H9 (cell line): ENCODE data around the gene MPP7. TPM values are rescaled to one million over a fixed set of nuclear protein-coding genes. Genes with fewer than 3 reads are reported as not detected.
"Not testable (repeated sequence)": the region's sequence is repeated elsewhere in the genome, so short reads cannot be mapped to it uniquely, and the experiment has no call there.

Experiments
- DNase-seq: peaks from one replicate; pipeline ENCODE4 v3.0.0-alpha.2; 2017
- H2AFZ ChIP-seq: one replicate; pipeline ENCODE4 v1.6.1; 2013; ENCODE audit warnings: mild to moderate bottlenecking, low read length, control low read depth, moderate library complexity
- H2AK5ac ChIP-seq: 2 replicates; pipeline ENCODE4 v1.6.1; 2013; ENCODE audit warnings: low read length, control low read depth, mixed read lengths; ENCODE audit not compliant: insufficient read length
- H2BK120ac ChIP-seq: one replicate; pipeline ENCODE4 v1.6.1; 2013; ENCODE audit warnings: low read depth, mild to moderate bottlenecking, low read length, control low read depth, inconsistent platforms; ENCODE audit not compliant: poor library complexity, severe bottlenecking
- H2BK12ac ChIP-seq: 2 replicates; pipeline ENCODE4 v1.6.1; 2013; ENCODE audit warnings: low read length, control low read depth, mixed read lengths, low read depth; ENCODE audit not compliant: insufficient read length
- H2BK15ac ChIP-seq: 2 replicates; pipeline ENCODE4 v1.6.1; 2013; ENCODE audit warnings: low read depth, low read length, control low read depth
- H2BK20ac ChIP-seq: one replicate; pipeline ENCODE4 v1.6.1; 2013; ENCODE audit warnings: low read depth, mild to moderate bottlenecking, low read length, control low read depth, inconsistent platforms; ENCODE audit not compliant: poor library complexity, severe bottlenecking
- H2BK5ac ChIP-seq: 2 replicates; pipeline ENCODE4 v1.6.1; 2013; ENCODE audit warnings: low read length, control low read depth, mixed read lengths; ENCODE audit not compliant: insufficient read length
- H3K14ac ChIP-seq: 2 replicates; pipeline ENCODE4 v1.6.1; 2013; ENCODE audit warnings: low read length, control low read depth; ENCODE audit not compliant: insufficient read depth
- H3K18ac ChIP-seq: 2 replicates; pipeline ENCODE4 v1.6.1; 2013; ENCODE audit warnings: low read depth, mild to moderate bottlenecking, mixed read lengths, low read length, control low read depth; ENCODE audit not compliant: insufficient read length
- H3K23ac ChIP-seq: 2 replicates; pipeline ENCODE4 v1.6.1; 2013; ENCODE audit warnings: low read length, control low read depth, mixed read lengths, low read depth; ENCODE audit not compliant: insufficient read length
- H3K23me2 ChIP-seq: 2 replicates; pipeline ENCODE4 v1.6.1; 2013; ENCODE audit warnings: low read depth, mild to moderate bottlenecking, mixed read lengths, low read length, control low read depth; ENCODE audit not compliant: insufficient read length, poor library complexity, severe bottlenecking
- H3K27ac ChIP-seq: 2 replicates; pipeline ENCODE4 v1.5.1; 2013; ENCODE audit warnings: low read length, control low read depth, mixed read lengths, low read depth; ENCODE audit not compliant: insufficient read length
- H3K27me3 ChIP-seq: 2 replicates; pipeline ENCODE4 v1.6.1; 2013; ENCODE audit warnings: low read length, control low read depth, inconsistent platforms; ENCODE audit not compliant: insufficient read depth
- H3K4ac ChIP-seq: 2 replicates; pipeline ENCODE4 v1.6.1; 2013; ENCODE audit warnings: low read depth, mild to moderate bottlenecking, control low read depth, inconsistent platforms, low read length, moderate library complexity
- H3K4me1 ChIP-seq: 2 replicates; pipeline ENCODE4 v1.6.1; 2013; ENCODE audit warnings: low read length, control low read depth, inconsistent platforms; ENCODE audit not compliant: insufficient read depth
- H3K4me2 ChIP-seq: 2 replicates; pipeline ENCODE4 v1.6.1; 2013; ENCODE audit warnings: low read length, control low read depth, mixed read lengths; ENCODE audit not compliant: insufficient read length, insufficient read depth
- H3K56ac ChIP-seq: 2 replicates; pipeline ENCODE4 v1.6.1; 2013; ENCODE audit warnings: low read depth, mild to moderate bottlenecking, mixed read lengths, low read length, control low read depth; ENCODE audit not compliant: insufficient read length
- H3K79me1 ChIP-seq: 2 replicates; pipeline ENCODE4 v1.6.1; 2013; ENCODE audit warnings: low read depth, mild to moderate bottlenecking, moderate library complexity, low read length, control low read depth, inconsistent platforms; ENCODE audit not compliant: insufficient read depth, poor library complexity, severe bottlenecking
- H3K79me2 ChIP-seq: 2 replicates; pipeline ENCODE4 v1.6.1; 2013; ENCODE audit warnings: low read length, control low read depth, inconsistent platforms; ENCODE audit not compliant: insufficient read depth
- H3K9ac ChIP-seq: 2 replicates; pipeline ENCODE4 v1.6.1; 2013; ENCODE audit warnings: low read length, control low read depth, mixed read lengths; ENCODE audit not compliant: insufficient read length; ENCODE audit errors: extremely low read depth
- H3K9me3 ChIP-seq: one replicate; pipeline ENCODE4 v1.6.1; 2013; ENCODE audit warnings: low read depth, low read length, inconsistent platforms; ENCODE audit not compliant: control insufficient read depth
- H3T11ph ChIP-seq: one replicate; pipeline ENCODE4 v1.6.1; 2013; ENCODE audit warnings: mild to moderate bottlenecking, low read length, control low read depth, inconsistent platforms
- H4K20me1 ChIP-seq: one replicate; pipeline ENCODE4 v1.6.1; 2013; ENCODE audit not compliant: control insufficient read depth, insufficient read length, insufficient read depth
- H4K5ac ChIP-seq: 2 replicates; pipeline ENCODE4 v1.6.1; 2013; ENCODE audit warnings: low read depth, mild to moderate bottlenecking, mixed read lengths, low read length, control low read depth; ENCODE audit not compliant: insufficient read length
- H4K8ac ChIP-seq: replicated peaks from 2 replicates; pipeline ENCODE4 v1.6.1; 2013; ENCODE audit warnings: low read length, control low read depth, mixed read lengths, low read depth; ENCODE audit not compliant: insufficient read length
- H4K91ac ChIP-seq: 2 replicates; pipeline ENCODE4 v1.6.1; 2013; ENCODE audit warnings: low read depth, mild to moderate bottlenecking, moderate library complexity, mixed read lengths, low read length, control low read depth; ENCODE audit not compliant: insufficient read length
- H3K27ac Mint-ChIP-seq, 3 experiments: 2 replicates in 2 of 3; 3 replicates in 1 of 3; pipeline ENCODE4 v1.8.0; 2020 to 2021; ENCODE audit warnings: mixed read lengths in 3 of 3, mild to moderate bottlenecking in 1 of 3, moderate library complexity in 1 of 3
- H3K27me3 Mint-ChIP-seq: 2 replicates; pipeline ENCODE4 v1.8.0; 2021; ENCODE audit warnings: low read depth, mild to moderate bottlenecking, moderate library complexity, mixed read lengths
- H3K36me3 Mint-ChIP-seq, 3 experiments: 2 replicates in 2 of 3; 3 replicates in 1 of 3; pipeline ENCODE4 v1.8.0; 2020 to 2021; ENCODE audit warnings: low read depth in 3 of 3, mixed read lengths in 3 of 3; ENCODE audit not compliant: insufficient read depth in 1 of 3
- H3K4me1 Mint-ChIP-seq, 2 experiments: 2 replicates each; pipeline ENCODE4 v1.8.0; 2020; ENCODE audit warnings: mixed read lengths in 2 of 2
- H3K4me3 Mint-ChIP-seq, 2 experiments: 2 replicates in 1 of 2; 3 replicates in 1 of 2; pipeline ENCODE4 v1.8.0; 2020 to 2021; ENCODE audit warnings: mild to moderate bottlenecking in 2 of 2, mixed read lengths in 2 of 2, moderate library complexity in 1 of 2
- H3K9me3 Mint-ChIP-seq, 2 experiments: 2 replicates in 1 of 2; 3 replicates in 1 of 2; pipeline ENCODE4 v1.8.0; 2020; ENCODE audit warnings: mild to moderate bottlenecking in 2 of 2, mixed read lengths in 2 of 2, moderate library complexity in 1 of 2
- CTCF ChIP-seq: fragments of 200-600 bp; sonication (generic); conservative IDR thresholded peaks from 3 replicates; pipeline ENCODE4 v1.8.0; 2021; ENCODE audit warnings: antibody characterized with exemption, mild to moderate bottlenecking
- WGBS: extraction: QIAGEN DNeasy Blood & Tissue Kit; methylation state at CpG from one replicate; pipeline ENCODE4 v1.1.7; 2013; ENCODE audit warnings: missing lambda C conversion rate, low lambda C conversion rate, mixed read lengths; ENCODE audit not compliant: insufficient read length; ENCODE audit errors: extremely low coverage; 5-methylcytosine and 5-hydroxymethylcytosine counted together
- total RNA-seq: library from RNA; stranded (reverse); gene quantifications from 2 replicates; pipeline ENCODE4 v1.2.1, GENCODE V29; 2021

The MPP7 gene
- total RNA-seq, 1 experiment from 2014 or later = 6.9 TPM

GRCh38 chr10:28343252-28343651 is 40.4 kb upstream of the MPP7 start:
- Histone ChIP-seq H3K23ac (no peak overlapping the region), H2AK5ac (no peak overlapping the region), H3K79me2 (no peaks in the 10 kb centered on the region), H4K91ac (no peak overlapping the region), H3K4me2 (no peak overlapping the region), H2BK20ac (no peak overlapping the region), H2BK12ac (no peak overlapping the region), H2BK5ac (no peak overlapping the region), H3K9me3 (no peaks in the 10 kb centered on the region), H3K23me2 (no peaks in the 10 kb centered on the region), H4K5ac (no peak overlapping the region), H3K4me1 (no peaks in the 10 kb centered on the region), H4K8ac (no peak overlapping the region), H3K4ac (no peak overlapping the region), H3K9ac (no peak overlapping the region), H4K20me1 (no peaks in the 10 kb centered on the region), H3T11ph (no peak overlapping the region), H3K27me3 (no peaks in the 10 kb centered on the region), H2BK15ac (no peak overlapping the region), H3K14ac (no peak overlapping the region), H2BK120ac (no peak overlapping the region), H3K18ac (no peak overlapping the region), H3K56ac (no peak overlapping the region), H2AFZ (no peak overlapping the region), H3K27ac (no peak overlapping the region), H3K79me1 (no peaks in the 10 kb centered on the region)
- no peak for DNase-seq
- no peak overlapping the region for H3K4me3 Mint-ChIP-seq
- H3K4me1 Mint-ChIP-seq = peaks cover 3% of the 10 kb centered on the region in 2 experiments; a peak in 1 of 4 replicates
- H3K27ac Mint-ChIP-seq = no peak overlapping the region
- H3K27me3 Mint-ChIP-seq = peaks cover 2% of the 10 kb centered on the region
- H3K36me3 Mint-ChIP-seq = peaks cover 0 to 17% (median 5%) of the 10 kb centered on the region in 3 experiments; a peak in 3 of 7 replicates
- WGBS = no CpG with 5 or more reads among the region's 2 CpGs
- no peak for TF ChIP-seq CTCF
- H3K9me3 Mint-ChIP-seq = peaks cover 10 to 15% of the 10 kb centered on the region in 2 experiments

- H2AFZ ChIP-seq, H3K23ac ChIP-seq, DNase-seq, H3K79me2 ChIP-seq, H3K23me2 ChIP-seq, H3K27ac Mint-ChIP-seq, H3K4ac ChIP-seq, H3K56ac ChIP-seq, H3K27me3 ChIP-seq, H3K4me2 ChIP-seq, H3K79me1 ChIP-seq, H3K14ac ChIP-seq, H3K27me3 Mint-ChIP-seq, H3K18ac ChIP-seq, H4K91ac ChIP-seq, H2BK15ac ChIP-seq, H3K4me3 Mint-ChIP-seq, H2AK5ac ChIP-seq, H3T11ph ChIP-seq, H3K27ac ChIP-seq, H3K4me1 Mint-ChIP-seq, H3K9me3 Mint-ChIP-seq, H3K9ac ChIP-seq, H3K4me1 ChIP-seq, H2BK12ac ChIP-seq, H2BK120ac ChIP-seq, H4K8ac ChIP-seq, H4K20me1 ChIP-seq, H2BK5ac ChIP-seq, H4K5ac ChIP-seq, H3K9me3 ChIP-seq, H2BK20ac ChIP-seq: not testable (repeated sequence)
- H3K36me3 Mint-ChIP-seq = peaks cover 0 to 11% (median 0%) of the 10 kb centered on the region in 3 experiments; a peak in 2 of 7 replicates
- WGBS = no CpG with 5 or more reads among the region's 5 CpGs
These were observed 38.8 kb upstream of the MPP7 start for GRCh38 chr10:28341679-28342078.
